Ovary (tissue), 9 donors: Measurements from ENCODE around the gene EDN1. TPM values are rescaled to one million over a fixed set of nuclear protein-coding genes. Genes with fewer than 3 reads are reported as not detected.

Source experiments
- DNase-seq, 5 donors: peaks; one replicate each; pipeline ENCODE4 v3.0.0-alpha.2; 2019 to 2020
- H3K27ac ChIP-seq, 2 donors: fragments of 200-600 bp; one replicate each; pipeline versions ENCODE4 v1.5.1 to v1.8.0; 2019 to 2022
- H3K27me3 ChIP-seq: fragments of 200-600 bp; one replicate; pipeline ENCODE4 v1.8.0; 2022
- H3K36me3 ChIP-seq: fragments of 200-600 bp; sonication (generic); one replicate; pipeline ENCODE4 v1.5.1; 2019
- H3K4me1 ChIP-seq: one replicate; pipeline ENCODE4 v1.8.1; 2013; ENCODE audit warnings: mild to moderate bottlenecking, moderate library complexity; ENCODE audit not compliant: insufficient read depth
- H3K4me3 ChIP-seq: fragments of 200-600 bp; sonication (generic); one replicate; pipeline ENCODE4 v1.5.1; 2017
- H3K9me3 ChIP-seq, 2 donors: fragments of 200-600 bp in 1 of 2; sonication (generic) in 1 of 2; one replicate each; pipeline versions ENCODE4 v1.5.1 to v1.8.1; 2013 to 2019; ENCODE audit warnings: mild to moderate bottlenecking in 1 of 2, moderate library complexity in 1 of 2
- CTCF ChIP-seq, 3 donors: fragments of 450-650 bp in 2 of 3; fragments of 200-600 bp in 1 of 3; IDR thresholded peaks; one replicate each; pipeline versions ENCODE4 v1.5.1 to v1.8.0; 2016 to 2022; ENCODE audit warnings: antibody characterized with exemption in 3 of 3, mild to moderate bottlenecking in 1 of 3
- EP300 ChIP-seq: sonication (generic); formaldehyde crosslinking; IDR thresholded peaks from one replicate; pipeline ENCODE4 v1.6.1; 2017; ENCODE audit warnings: antibody characterized with exemption
- POLR2A ChIP-seq: fragments of 450-650 bp; IDR thresholded peaks from one replicate; pipeline ENCODE4 v1.6.1; 2017; ENCODE audit warnings: antibody characterized with exemption, mild to moderate bottlenecking, moderate library complexity
- WGBS, 3 donors: extraction: QIAGEN DNeasy Blood & Tissue Kit in 1 of 3; methylation state at CpG; one replicate each; pipeline versions ENCODE4 v1.1.5 to v1.1.7; 2013 to 2017; 5-methylcytosine and 5-hydroxymethylcytosine counted together
- intact Hi-C, 4 donors: fragments of 100-400 bp; cut with DNase I; formaldehyde crosslinking; loops; one replicate each; pipeline versions ENCODE4 v1.11.0 to v1.15.1; 2022 to 2023
- polyA plus RNA-seq, 2 donors: library from polyadenylated mRNA; stranded (reverse); fragments of 200-250 nt in 1 of 2; fragments of 350-450 nt in 1 of 2; fragmentation: Illumina TruSeq in 1 of 2; extraction: RNeasy Lipid Tissue Mini Kit (QIAGEN cat#74804) in 1 of 2; gene quantifications; one replicate each; pipeline ENCODE4 v1.2.3, GENCODE V29; 2013 to 2014
- total RNA-seq, 7 donors: library from RNA; depleted of rRNA in 2 of 7; stranded (reverse); fragments of >200 nt in 2 of 7; fragmentation: NEBNext Ultra II Directional in 3 of 7; extraction: Animal tissue kit (Norgen Biotek cat#: 25700) in 3 of 7; gene quantifications; one replicate each; pipeline versions ENCODE4 v1.1.0 to v1.2.4, GENCODE V29; 2016 to 2023
- donor health status: DM: no; HTN: no; CAD: no; lungs with moderate emphysema.
- donor health status: DM: no; HTN: no; CAD: no.
- donor health status: Bipolar disorder and iron deficiency.
- donor health status: DM: yes; HTN: yes; CAD: no.
- donor health status: DM: no; HTN: no; CAD: no.
- donor health status: DM: yes; HTN: yes; CAD: no.

Gene EDN1
- total and polyA plus RNA-seq, 9 donors = 0.95 to 11.1 (median 3.1) TPM

GRCh38 chr6:12293235-12293930 is 3.2 kb downstream of the EDN1 start:
- TF ChIP-seq EP300 (no peak), POLR2A (no peak), CTCF (IDR thresholded peaks at IDR 0.05) (no peak)
- H3K36me3 ChIP-seq = no peaks in the 10 kb centered on the region
- no peak for DNase-seq
- no peaks in the 10 kb centered on the region for H3K27me3 ChIP-seq
- WGBS, 3 donors = 84 to 87% (median 86%) methylated on average over 4 of the region's 4 CpGs
- no peak overlapping the region for H3K27ac ChIP-seq
- H3K4me1 ChIP-seq = no peaks in the 10 kb centered on the region
- intact Hi-C loops = loop anchor here in 1 of 4 donors (10.0 kb wide), 1 partner anchor 311 kb away; no protein-coding TSS in a partner anchor
- no peaks in the 10 kb centered on the region for H3K9me3 ChIP-seq
- H3K4me3 ChIP-seq = no peak overlapping the region

GRCh38 chr6:12293931-12294807 is 4.0 kb downstream of the EDN1 start:
- 80 to 88% (median 84%) methylated on average over 7 of the region's 7 CpGs for WGBS, 3 donors
- intact Hi-C loops = loop anchor here in 1 of 4 donors (10.0 kb wide), 1 partner anchor 311 kb away; no protein-coding TSS in a partner anchor
- Histone ChIP-seq H3K36me3 (no peaks in the 10 kb centered on the region), H3K27ac (no peak overlapping the region), H3K9me3 (no peaks in the 10 kb centered on the region), H3K27me3 (no peaks in the 10 kb centered on the region), H3K4me3 (no peak overlapping the region), H3K4me1 (no peaks in the 10 kb centered on the region)
- TF ChIP-seq POLR2A (no peak), CTCF (IDR thresholded peaks at IDR 0.05) (no peak), EP300 (no peak)
- DNase-seq = no peak

GRCh38 chr6:12294851-12295536 is 4.8 kb downstream of the EDN1 start:
- TF ChIP-seq POLR2A = no peak
- intact Hi-C loops = loop anchor here in 1 of 4 donors (10.0 kb wide), 1 partner anchor 310 kb away; no protein-coding TSS in a partner anchor
- no peak overlapping the region for H3K4me3 ChIP-seq

GRCh38 chr6:12295558-12296254 is 5.5 kb downstream of the EDN1 start:
- Histone ChIP-seq H3K36me3 (no peaks in the 10 kb centered on the region), H3K9me3 (no peaks in the 10 kb centered on the region), H3K27me3 (no peaks in the 10 kb centered on the region), H3K4me3 (no peak overlapping the region), H3K27ac (no peak overlapping the region), H3K4me1 (no peaks in the 10 kb centered on the region)
- intact Hi-C loops = loop anchor here in 1 of 4 donors (10.0 kb wide), 1 partner anchor 309 kb away; no protein-coding TSS in a partner anchor
- TF ChIP-seq POLR2A (no peak), EP300 (no peak), CTCF (IDR thresholded peaks at IDR 0.05) (no peak)
- no peak for DNase-seq
- 64 to 74% (median 67%) methylated on average over 14 of the region's 14 CpGs for WGBS, 3 donors

More at GRCh38 chr6:12294851-12295536, 4.8 kb downstream of the EDN1 start:
- H3K27me3 ChIP-seq = no peaks in the 10 kb centered on the region
- DNase-seq = no peak
- WGBS, 3 donors = 67 to 91% (median 78%) methylated on average over 3 of the region's 3 CpGs
- H3K9me3 ChIP-seq = no peaks in the 10 kb centered on the region
- H3K4me1 ChIP-seq = no peaks in the 10 kb centered on the region
- no peak overlapping the region for H3K27ac ChIP-seq
- H3K36me3 ChIP-seq = no peaks in the 10 kb centered on the region
